Vagina (tissue), 2 donors: ENCODE measurements around the gene UBE2J1.

Source experiments
- POLR2A ChIP-seq, 2 donors: fragments of 450-650 bp; IDR thresholded peaks; one replicate each; pipeline ENCODE4 v1.6.1; 2017; ENCODE audit warnings: antibody characterized with exemption in 2 of 2, mild to moderate bottlenecking in 2 of 2, moderate library complexity in 2 of 2
- TF ChIP-seq, protein P1 (sequence below), 3 experiments: fragments of 450-650 bp in 2 of 3; fragments of 200-600 bp in 1 of 3; sonication (generic) in 1 of 3; IDR thresholded peaks; one replicate each; pipeline ENCODE4 v1.5.1; 2017 to 2019; ENCODE audit warnings: antibody characterized with exemption in 3 of 3, mild to moderate bottlenecking in 2 of 3, moderate library complexity in 2 of 3

DNA sequence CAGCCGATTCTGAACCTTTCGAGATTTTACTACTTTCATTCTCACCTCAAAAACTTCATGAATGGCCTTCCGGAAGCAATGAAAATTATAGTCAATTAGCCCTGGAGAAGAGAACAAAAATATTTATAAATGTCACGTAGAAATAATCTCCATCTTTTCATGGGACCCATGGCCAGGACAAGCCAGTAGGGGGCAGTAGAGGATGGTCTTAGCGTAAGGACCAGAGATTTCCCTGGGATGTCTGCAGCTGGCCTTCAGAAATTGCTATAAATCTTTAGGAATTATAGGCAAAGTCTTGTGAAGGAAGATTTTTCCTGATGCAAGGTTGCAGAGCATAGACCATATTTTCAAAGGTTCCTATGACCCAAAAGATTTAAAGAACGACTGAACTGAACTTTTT is 15.6 kb upstream of the UBE2J1 start:
- TF ChIP-seq POLR2A (IDR thresholded peaks at IDR 0.05), result no peak
- TF ChIP-seq, protein P1, sequence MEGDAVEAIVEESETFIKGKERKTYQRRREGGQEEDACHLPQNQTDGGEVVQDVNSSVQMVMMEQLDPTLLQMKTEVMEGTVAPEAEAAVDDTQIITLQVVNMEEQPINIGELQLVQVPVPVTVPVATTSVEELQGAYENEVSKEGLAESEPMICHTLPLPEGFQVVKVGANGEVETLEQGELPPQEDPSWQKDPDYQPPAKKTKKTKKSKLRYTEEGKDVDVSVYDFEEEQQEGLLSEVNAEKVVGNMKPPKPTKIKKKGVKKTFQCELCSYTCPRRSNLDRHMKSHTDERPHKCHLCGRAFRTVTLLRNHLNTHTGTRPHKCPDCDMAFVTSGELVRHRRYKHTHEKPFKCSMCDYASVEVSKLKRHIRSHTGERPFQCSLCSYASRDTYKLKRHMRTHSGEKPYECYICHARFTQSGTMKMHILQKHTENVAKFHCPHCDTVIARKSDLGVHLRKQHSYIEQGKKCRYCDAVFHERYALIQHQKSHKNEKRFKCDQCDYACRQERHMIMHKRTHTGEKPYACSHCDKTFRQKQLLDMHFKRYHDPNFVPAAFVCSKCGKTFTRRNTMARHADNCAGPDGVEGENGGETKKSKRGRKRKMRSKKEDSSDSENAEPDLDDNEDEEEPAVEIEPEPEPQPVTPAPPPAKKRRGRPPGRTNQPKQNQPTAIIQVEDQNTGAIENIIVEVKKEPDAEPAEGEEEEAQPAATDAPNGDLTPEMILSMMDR (IDR thresholded peaks at IDR 0.05), result peak; percentile 19 to 65 (median 51)
